Endothelial cell of hepatic sinusoid (primary cell): Measurements from ENCODE around the gene GATAD2B.

Experiments used
- in situ Hi-C: cut with HindIII; loops from 2 replicates; pipeline ENCODE4 v1.10.0; 2017; ENCODE audit warnings: low sequenced_read_pairs

The GATAD2B gene

GRCh38 chr1:153922972-153923925 is at the start of gene GATAD2B:
TSS of gene GATAD2B (minus strand) at chr1:153922972. CDS start at chr1:153828347, 94,625 bp downstream.
- in situ Hi-C loops, result loop anchor here (5.0 kb wide), 2 partner anchors 36 to 71 kb away; no protein-coding TSS in a partner anchor

GRCh38 chr1:153970346-153970745 is 47.6 kb upstream of the GATAD2B start:
- in situ Hi-C loops, result no loop called here

GRCh38 chr1:153968972-153969371 is 46.2 kb upstream of the GATAD2B start:
- in situ Hi-C loops, result no loop called here

DNA sequence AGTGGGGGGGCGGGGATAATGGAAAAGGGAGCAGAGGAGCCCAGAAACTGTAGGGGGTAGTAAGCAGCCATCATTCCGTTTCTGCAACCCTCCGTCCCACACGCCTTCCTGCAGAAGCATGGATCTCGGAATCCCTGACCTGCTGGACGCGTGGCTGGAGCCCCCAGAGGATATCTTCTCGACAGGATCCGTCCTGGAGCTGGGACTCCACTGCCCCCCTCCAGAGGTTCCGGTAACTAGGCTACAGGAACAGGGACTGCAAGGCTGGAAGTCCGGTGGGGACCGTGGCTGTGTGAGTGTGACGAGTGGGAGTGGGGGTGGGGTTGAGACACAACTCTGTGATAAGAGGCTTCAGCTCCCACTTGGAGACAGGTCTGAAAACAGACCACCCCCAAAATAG is 45.6 kb upstream of the GATAD2B start:
- in situ Hi-C loops, result no loop called here

DNA sequence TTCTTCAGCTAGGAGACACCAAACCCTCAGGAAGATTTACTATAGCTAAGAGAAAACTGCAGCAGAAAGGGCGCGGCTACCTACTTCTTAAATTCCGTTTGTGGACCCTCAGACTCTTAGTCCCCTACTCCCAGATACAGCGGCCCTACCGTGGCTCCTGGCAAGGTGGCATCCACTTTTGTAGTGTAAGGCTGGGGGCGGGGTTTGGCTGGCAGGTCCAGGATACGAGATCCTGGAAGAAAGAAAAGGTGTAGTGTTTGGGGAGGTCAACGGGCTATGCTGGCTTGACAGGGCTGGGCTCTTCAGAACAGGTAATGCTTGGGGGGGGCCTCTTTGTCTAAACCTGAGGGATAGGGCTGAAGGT is 45.2 kb upstream of the GATAD2B start:
- in situ Hi-C loops, result no loop called here

GRCh38 chr1:153967107-153967999 is 44.6 kb upstream of the GATAD2B start, which contains the start of gene CREB3L4:
TSS of gene CREB3L4 (plus strand) at chr1:153967902. CDS start at chr1:153968526, 624 bp downstream.
- in situ Hi-C loops, result no loop called here

DNA sequence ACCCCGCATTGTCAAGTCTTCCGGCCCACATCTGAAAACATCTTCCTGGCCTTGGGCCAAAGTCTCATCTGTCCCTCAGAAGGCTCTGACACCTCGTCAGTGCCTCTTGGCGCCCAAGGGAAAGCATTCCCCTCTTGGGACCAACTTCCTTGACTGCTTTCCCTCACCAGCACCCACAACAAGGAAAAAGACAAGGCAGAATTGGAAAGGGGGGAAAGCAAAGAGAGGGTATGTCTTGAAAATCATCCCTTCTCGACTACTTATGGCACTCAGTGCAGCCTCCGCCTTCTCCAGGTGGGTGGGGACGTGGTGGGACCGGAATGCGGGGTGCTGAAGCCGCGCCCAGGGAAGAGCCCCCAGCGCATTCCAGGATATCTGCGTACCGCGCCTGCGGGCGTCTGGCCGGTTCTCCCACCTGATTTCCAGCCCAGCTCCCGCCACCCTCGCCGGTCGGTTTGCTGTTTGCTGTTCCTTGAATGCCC is 41.1 kb upstream of the GATAD2B start:
- in situ Hi-C loops, result no loop called here

DNA sequence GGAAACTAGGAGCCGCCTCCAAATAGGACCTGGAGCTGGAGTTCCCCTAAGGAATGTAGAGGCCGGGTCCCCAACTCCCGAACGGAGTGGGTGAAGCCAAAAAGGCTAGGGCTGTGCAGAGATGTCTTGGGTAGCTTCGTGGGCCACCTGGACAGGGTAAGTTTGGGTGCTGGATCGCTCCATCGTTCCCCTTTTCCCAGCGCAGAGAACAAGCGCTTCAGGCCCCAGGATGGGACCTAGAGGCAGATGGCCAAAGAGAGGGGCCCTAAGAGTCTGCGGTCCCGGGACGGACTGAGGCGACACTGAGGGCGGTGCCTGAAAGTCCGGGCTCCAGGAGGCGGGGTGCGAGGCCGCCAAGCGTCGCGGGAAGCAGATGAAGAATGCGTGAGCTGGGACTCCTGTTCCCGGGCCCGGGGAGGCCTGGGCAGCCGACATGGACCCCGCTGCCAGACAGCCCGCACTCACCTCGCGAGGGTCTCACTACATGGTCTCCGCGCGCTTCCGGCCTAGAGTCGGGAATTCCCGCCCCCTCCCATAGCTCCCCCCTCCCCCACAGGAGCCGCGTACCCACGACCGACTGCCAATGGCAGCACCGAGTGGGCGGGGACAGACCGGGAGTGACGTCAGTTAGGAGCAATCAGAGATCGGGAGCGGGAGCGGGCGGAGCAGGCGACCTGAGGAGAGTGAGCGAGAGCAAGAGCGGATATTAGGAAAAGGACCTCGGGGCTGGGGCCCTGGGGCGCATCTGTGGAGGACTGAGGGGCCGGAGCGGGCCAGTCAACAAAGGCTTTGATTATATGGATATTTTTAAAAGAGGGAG is 40.5 kb upstream of the GATAD2B start, which contains the start of gene SLC39A1:
TSS of gene SLC39A1 (minus strand) at position 508 of the 820 bp plus-strand sequence. CDS start 822 bp downstream, outside the sequence.
- in situ Hi-C loops, result no loop called here

GRCh38 chr1:153962088-153963029 is 39.6 kb upstream of the GATAD2B start:
- in situ Hi-C loops, result no loop called here

DNA sequence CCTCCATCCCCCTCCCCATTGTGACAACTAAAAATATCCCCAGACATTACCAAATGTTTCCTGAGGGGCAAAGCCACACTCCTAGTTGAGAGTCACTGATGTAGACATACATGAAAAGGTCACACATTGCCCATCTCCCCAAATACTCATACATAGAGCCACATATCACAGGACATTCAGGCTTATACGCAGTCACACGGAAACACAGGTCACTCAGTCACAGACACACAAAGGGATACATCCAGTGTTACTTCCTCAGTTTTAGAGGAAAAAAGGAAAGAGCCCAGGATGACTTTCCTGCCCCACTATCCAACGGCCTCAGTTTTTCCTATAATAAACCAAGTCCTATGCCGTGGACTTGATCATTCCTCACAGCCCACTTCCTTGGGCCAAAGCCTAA is 38.6 kb upstream of the GATAD2B start:
- in situ Hi-C loops, result no loop called here

GRCh38 chr1:153960206-153960605 is 37.4 kb upstream of the GATAD2B start:
- in situ Hi-C loops, result no loop called here

DNA sequence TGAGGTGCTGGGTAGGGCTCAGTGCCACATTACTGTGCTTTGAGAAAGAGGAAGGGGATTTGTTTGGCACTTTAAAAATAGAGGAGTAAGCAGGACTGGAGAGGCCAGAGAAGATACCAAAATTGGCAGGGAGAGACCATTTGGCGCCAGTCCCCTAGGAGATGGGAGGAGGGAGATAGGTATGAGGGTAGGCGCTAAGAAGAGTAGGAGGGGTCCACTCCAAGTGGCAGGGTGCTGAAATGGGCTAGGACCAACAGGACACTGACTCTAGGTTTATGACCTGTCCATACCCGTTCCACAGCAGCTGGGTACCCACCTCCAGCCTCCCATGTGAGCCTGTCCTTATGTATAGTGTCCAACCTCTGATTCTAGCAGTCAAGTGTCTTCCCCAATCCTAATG is 36.7 kb upstream of the GATAD2B start:
- in situ Hi-C loops, result no loop called here

DNA sequence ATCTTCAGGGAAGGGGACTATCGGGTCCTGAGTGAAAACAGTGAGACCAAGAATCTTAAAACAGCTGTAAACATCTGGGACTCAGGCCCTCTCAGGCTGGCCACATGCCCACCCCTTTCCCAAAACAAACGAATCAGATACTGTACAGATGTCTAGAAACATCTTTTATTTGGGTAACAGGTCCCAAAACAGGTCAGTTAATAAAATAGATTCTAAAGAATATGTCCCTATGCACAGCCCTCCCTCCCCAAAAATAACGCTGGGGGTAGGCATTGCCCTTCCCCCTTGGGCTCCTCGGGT is 36.1 kb upstream of the GATAD2B start:
- in situ Hi-C loops, result no loop called here

- in situ Hi-C loops, result no loop called here
Observed at GRCh38 chr1:153958111-153958960, 35.6 kb upstream of the GATAD2B start, which contains the start of gene CRTC2. TSS of gene CRTC2 (minus strand) at chr1:153958612. CDS start at chr1:153958497, 115 bp downstream.

DNA sequence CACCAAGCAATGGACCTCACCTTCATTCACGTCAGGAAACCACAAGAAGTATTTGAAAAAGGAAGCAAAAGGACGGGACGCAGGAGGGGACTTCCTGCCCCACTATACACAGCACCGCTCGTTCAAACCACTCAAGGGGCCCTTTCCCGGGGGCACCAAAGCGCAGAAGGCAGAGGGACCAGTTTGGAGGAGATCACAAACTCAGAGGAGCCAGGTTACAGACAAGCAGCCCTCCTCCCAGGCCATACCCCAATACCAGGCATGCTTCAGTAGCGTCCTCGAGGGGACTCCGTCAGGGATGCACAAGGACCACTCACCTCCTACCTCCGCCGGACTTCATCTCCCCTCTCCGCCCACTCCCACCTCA is 35.0 kb upstream of the GATAD2B start:
- in situ Hi-C loops, result no loop called here

DNA sequence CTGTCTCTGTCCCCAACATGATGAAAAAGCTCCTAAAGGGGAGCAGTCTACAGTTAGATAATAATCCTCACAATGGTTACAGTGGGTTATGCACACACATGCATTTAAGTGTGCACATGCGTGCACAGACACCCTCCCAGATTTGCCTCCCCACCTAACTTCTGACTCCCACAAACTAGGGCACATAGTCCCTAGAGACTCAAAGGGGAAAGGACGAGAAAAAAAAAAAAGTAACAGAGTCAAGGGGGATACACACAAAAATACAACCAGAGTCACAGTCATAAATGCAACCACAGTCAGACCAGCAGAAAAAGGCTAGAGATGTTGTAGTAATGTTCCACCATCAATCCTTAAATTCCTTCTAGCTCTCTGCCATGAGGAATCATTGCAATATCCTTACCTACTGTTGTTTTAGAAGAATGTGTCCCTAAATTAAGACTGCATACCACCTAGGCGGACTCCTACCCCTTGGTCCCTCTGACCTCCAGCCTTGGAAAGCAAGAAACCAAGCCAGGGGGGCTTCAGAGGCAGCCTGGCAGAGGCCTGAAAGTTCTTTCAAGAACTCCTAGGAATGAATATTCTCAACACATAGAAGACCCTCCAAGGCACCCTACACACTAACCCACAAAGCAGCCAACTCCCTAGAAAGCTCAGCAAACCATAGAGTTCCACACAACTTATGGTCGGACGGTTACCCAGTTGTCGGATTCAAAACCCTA is 34.4 kb upstream of the GATAD2B start:
- in situ Hi-C loops, result no loop called here

DNA sequence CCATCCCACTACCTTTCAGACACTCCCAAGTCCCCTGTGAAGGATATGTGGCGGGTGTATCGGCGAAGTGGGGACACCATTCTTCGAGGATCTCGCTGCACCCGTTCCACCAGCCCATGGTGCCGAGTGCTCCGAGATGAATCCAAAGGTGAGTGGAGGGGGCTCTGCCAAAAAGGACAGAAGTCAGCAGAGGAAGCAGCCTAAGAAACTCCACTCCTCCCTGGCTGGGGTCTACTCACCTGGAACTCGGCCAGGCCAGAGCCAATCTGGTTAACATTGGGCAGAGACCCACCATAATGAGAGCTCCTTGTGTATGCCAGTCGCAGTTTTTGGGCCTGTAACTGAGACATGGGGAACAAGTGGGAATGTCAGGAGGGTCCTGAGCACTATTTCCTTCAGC is 32.1 kb upstream of the GATAD2B start:
- in situ Hi-C loops, result no loop called here

GRCh38 chr1:153953859-153954365 is 31.1 kb upstream of the GATAD2B start:
- in situ Hi-C loops, result no loop called here
